Measurements from ENCODE around the gene RPL27. TPM values are rescaled to one million over a fixed set of nuclear protein-coding genes. Genes with fewer than 3 reads are reported as not detected.

Gene RPL27
- total RNA-seq, 1 experiment from 2014 or later, result 1,565 TPM

DNA sequence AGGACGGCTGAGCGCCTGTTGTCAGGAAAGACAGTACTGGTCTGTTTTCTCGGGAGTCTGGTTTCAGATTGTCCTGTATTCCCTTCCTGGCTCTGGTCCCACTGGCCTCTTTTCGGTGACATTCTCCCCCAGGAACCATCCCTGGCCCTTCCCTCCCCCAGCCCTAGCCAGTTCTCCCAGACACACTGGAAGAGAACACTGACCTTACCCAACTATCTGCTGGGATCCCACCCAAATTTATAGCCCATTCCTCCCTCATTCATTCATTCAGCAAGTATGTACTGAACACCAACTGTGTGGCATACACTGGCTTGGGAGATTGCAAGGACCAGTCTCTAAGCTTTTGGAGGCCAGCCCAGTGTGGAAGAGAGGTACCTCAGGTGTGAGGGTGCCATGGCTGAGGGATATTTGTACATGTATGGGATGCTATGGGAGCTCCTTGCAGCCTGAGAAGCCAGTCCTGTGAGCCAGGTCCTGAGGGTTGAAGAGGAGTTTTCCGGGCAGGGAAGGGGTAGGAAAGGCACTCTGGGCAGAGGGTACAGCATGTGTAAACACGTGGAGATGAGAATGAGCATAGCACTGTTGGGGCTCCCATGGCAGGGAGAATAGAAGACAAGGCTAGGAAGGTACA lies 32.0 kb downstream of the RPL27 start:
- no peaks in the 10 kb centered on the region for H3K27me3 Mint-ChIP-seq (ENCODE audit: insufficient read depth, unreplicated experiment)

DNA sequence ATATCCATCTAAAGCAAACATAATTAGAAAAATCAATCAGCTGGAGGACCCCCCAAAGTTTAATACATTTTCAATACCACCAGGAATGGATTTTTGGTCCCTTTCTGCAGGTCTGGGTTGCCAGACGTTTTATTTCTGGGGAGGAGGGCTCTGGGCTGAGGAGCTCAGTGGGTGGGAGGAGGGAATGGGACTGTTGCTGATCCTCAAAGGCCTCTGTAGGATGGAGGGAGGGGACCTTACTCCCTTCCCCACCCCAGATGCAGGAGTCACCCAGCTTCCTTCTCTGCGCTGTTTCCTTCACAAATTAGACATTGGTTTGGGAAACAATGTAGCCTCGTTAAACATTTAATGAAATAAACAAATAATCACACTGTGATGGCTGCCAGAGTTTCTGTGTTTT lies 33.4 kb downstream of the RPL27 start:
- H3K27me3 Mint-ChIP-seq (ENCODE audit: insufficient read depth, unreplicated experiment), result no peaks in the 10 kb centered on the region

More for the DNA sequence above, 32.0 kb downstream of the RPL27 start:
- Histone ChIP-seq H3K4me3 (ENCODE audit: low read depth, low read length) (no peak overlapping the region), H3K27me3 (replicated peaks; ENCODE audit: control insufficient read depth, insufficient read depth, low read length) (no peaks in the 10 kb centered on the region), H3K9me3 (no peaks in the 10 kb centered on the region), H3K4me1 (peaks cover 16% of the 10 kb centered on the region), H3K36me3 (ENCODE audit: control insufficient read depth, insufficient read depth, low read length) (no peaks in the 10 kb centered on the region)
- ChIA-PET CTCF (interaction anchor here (0.5 kb wide), 1 partner anchor 106 kb away, joined by 4 read pairs; no protein-coding TSS in a partner anchor), POLR2A (interaction anchor here (0.6 to 1.1 kb wide), 2 partner anchors 32 to 337 kb away, joined by 4 to 8 read pairs; no protein-coding TSS in a partner anchor)
- no peaks in the 10 kb centered on the region for H3K36me3 Mint-ChIP-seq (ENCODE audit: insufficient read depth, unreplicated experiment)
- TF ChIP-seq, protein P1, sequence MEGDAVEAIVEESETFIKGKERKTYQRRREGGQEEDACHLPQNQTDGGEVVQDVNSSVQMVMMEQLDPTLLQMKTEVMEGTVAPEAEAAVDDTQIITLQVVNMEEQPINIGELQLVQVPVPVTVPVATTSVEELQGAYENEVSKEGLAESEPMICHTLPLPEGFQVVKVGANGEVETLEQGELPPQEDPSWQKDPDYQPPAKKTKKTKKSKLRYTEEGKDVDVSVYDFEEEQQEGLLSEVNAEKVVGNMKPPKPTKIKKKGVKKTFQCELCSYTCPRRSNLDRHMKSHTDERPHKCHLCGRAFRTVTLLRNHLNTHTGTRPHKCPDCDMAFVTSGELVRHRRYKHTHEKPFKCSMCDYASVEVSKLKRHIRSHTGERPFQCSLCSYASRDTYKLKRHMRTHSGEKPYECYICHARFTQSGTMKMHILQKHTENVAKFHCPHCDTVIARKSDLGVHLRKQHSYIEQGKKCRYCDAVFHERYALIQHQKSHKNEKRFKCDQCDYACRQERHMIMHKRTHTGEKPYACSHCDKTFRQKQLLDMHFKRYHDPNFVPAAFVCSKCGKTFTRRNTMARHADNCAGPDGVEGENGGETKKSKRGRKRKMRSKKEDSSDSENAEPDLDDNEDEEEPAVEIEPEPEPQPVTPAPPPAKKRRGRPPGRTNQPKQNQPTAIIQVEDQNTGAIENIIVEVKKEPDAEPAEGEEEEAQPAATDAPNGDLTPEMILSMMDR (IDR thresholded peaks at IDR 0.05; ENCODE audit: insufficient read depth in 1 of 2, low read depth in 1 of 2, low read length in 1 of 2, severe bottlenecking in 1 of 2, unreplicated experiment in 1 of 2), result no peak
- peaks cover 10% of the 10 kb centered on the region for H3K4me1 Mint-ChIP-seq (ENCODE audit: low read depth, unreplicated experiment)
- peak overlapping the region; percentile 2 for H3K27ac Mint-ChIP-seq (ENCODE audit: unreplicated experiment)
- no peak overlapping the region for H3K4me3 Mint-ChIP-seq (ENCODE audit: unreplicated experiment)
- DNase-seq, result no peak
- no TSS peak for BruUV-seq (replicated peaks)
- intact Hi-C loops (cut with micrococcal nuclease; ENCODE audit: unreplicated experiment), result no loop called here
- no peaks in the 10 kb centered on the region for H3K9me3 Mint-ChIP-seq (ENCODE audit: unreplicated experiment)

GRCh38 chr17:43033948-43034881 lies 36.0 kb downstream of the RPL27 start:
- intact Hi-C loops (cut with micrococcal nuclease; ENCODE audit: unreplicated experiment), result no loop called here
- peaks cover 10% of the 10 kb centered on the region for H3K4me1 Mint-ChIP-seq (ENCODE audit: low read depth, unreplicated experiment)
- no peaks in the 10 kb centered on the region for H3K36me3 ChIP-seq (ENCODE audit: control insufficient read depth, insufficient read depth, low read length)
- no peaks in the 10 kb centered on the region for H3K27me3 Mint-ChIP-seq (ENCODE audit: insufficient read depth, unreplicated experiment)
- no TSS peak for BruUV-seq (replicated peaks)
- POLR2A ChIA-PET, result no interaction called here
- no peak overlapping the region for H3K4me3 Mint-ChIP-seq (ENCODE audit: unreplicated experiment)
- no peak overlapping the region for H3K4me3 ChIP-seq (ENCODE audit: low read depth, low read length)
- no peaks in the 10 kb centered on the region for H3K36me3 Mint-ChIP-seq (ENCODE audit: insufficient read depth, unreplicated experiment)
- H3K27me3 ChIP-seq (replicated peaks; ENCODE audit: control insufficient read depth, insufficient read depth, low read length), result no peaks in the 10 kb centered on the region
- CTCF ChIA-PET, result interaction anchor here (0.6 kb wide), 1 partner anchor 155 kb away, joined by 5 read pairs; no protein-coding TSS in a partner anchor
- H3K9me3 Mint-ChIP-seq (ENCODE audit: unreplicated experiment), result no peaks in the 10 kb centered on the region
- peak in 1 of 2 experiments; percentile 53 for DNase-seq
- H3K4me1 ChIP-seq, result peaks cover 16% of the 10 kb centered on the region
- peak overlapping the region; percentile 35 for H3K27ac Mint-ChIP-seq (ENCODE audit: unreplicated experiment)
- no peaks in the 10 kb centered on the region for H3K9me3 ChIP-seq
- TF ChIP-seq, protein P1 (IDR thresholded peaks at IDR 0.05; ENCODE audit: insufficient read depth in 1 of 2, low read depth in 1 of 2, low read length in 1 of 2, severe bottlenecking in 1 of 2, unreplicated experiment in 1 of 2), result no peak

More for the DNA sequence above, 33.4 kb downstream of the RPL27 start:
- Histone ChIP-seq H3K4me1 (peaks cover 16% of the 10 kb centered on the region), H3K27me3 (replicated peaks; ENCODE audit: control insufficient read depth, insufficient read depth, low read length) (no peaks in the 10 kb centered on the region), H3K4me3 (ENCODE audit: low read depth, low read length) (no peak overlapping the region), H3K36me3 (ENCODE audit: control insufficient read depth, insufficient read depth, low read length) (no peaks in the 10 kb centered on the region), H3K9me3 (no peaks in the 10 kb centered on the region)
- H3K4me3 Mint-ChIP-seq (ENCODE audit: unreplicated experiment), result no peak overlapping the region
- TF ChIP-seq, protein P1 (IDR thresholded peaks at IDR 0.05; ENCODE audit: insufficient read depth in 1 of 2, low read depth in 1 of 2, low read length in 1 of 2, severe bottlenecking in 1 of 2, unreplicated experiment in 1 of 2), result no peak
- intact Hi-C loops (cut with micrococcal nuclease; ENCODE audit: unreplicated experiment), result no loop called here
- DNase-seq, result no peak
- POLR2A ChIA-PET, result no interaction called here
- peaks cover 10% of the 10 kb centered on the region for H3K4me1 Mint-ChIP-seq (ENCODE audit: low read depth, unreplicated experiment)
- no TSS peak for BruUV-seq (replicated peaks)
- H3K27ac Mint-ChIP-seq (ENCODE audit: unreplicated experiment), result no peak overlapping the region
- H3K9me3 Mint-ChIP-seq (ENCODE audit: unreplicated experiment), result no peaks in the 10 kb centered on the region
- CTCF ChIA-PET, result interaction anchor here (1.0 kb wide), 1 partner anchor 35 kb away, joined by 3 read pairs; no protein-coding TSS in a partner anchor
- H3K36me3 Mint-ChIP-seq (ENCODE audit: insufficient read depth, unreplicated experiment), result no peaks in the 10 kb centered on the region

Data from Caco-2 (cell line).